Stimulated activated CD4-positive, alpha-beta T cell treated with anti-CD3 and anti-CD28 coated beads, Interleukin-1b, Interleukin-23, amount 100 ng/mL, for 48 hours (primary cell): ENCODE data around the gene COX14.
A peak's percentile ranks its signal among the peaks of the same experiment; 100 is the strongest.

Experiments used
- DNase-seq: peaks from one replicate; pipeline ENCODE4 v3.0.0-alpha.2; 2020

COX14 gene

GRCh38 chr12:50085615-50086072, 26.4 kb upstream of the COX14 start:
- DNase-seq = no peak

- no peak for DNase-seq
Observed at GRCh38 chr12:50086148-50086547, 25.9 kb upstream of the COX14 start.

DNA sequence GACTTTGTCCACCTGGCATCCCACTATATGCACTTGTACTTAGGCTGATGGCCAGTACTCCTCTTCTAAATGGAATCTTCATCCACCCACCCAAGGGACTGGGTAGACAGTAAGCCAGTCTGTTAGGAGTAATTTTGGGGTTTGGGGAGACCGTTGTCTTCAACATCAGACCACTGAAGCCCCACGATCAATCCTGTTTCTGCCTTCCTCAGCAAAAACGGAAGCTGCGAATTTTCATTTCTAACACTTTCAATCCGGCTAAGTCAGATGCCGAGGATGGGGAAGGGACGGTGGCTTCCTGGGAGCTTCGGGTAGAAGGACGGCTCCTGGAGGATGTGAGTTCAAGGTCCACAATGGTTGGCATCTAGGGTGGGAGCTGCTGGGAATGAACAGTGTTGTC, 24.9 kb upstream of the COX14 start:
- DNase-seq = no peak

GRCh38 chr12:50087995-50088394, 24.0 kb upstream of the COX14 start:
- DNase-seq = no peak

DNA sequence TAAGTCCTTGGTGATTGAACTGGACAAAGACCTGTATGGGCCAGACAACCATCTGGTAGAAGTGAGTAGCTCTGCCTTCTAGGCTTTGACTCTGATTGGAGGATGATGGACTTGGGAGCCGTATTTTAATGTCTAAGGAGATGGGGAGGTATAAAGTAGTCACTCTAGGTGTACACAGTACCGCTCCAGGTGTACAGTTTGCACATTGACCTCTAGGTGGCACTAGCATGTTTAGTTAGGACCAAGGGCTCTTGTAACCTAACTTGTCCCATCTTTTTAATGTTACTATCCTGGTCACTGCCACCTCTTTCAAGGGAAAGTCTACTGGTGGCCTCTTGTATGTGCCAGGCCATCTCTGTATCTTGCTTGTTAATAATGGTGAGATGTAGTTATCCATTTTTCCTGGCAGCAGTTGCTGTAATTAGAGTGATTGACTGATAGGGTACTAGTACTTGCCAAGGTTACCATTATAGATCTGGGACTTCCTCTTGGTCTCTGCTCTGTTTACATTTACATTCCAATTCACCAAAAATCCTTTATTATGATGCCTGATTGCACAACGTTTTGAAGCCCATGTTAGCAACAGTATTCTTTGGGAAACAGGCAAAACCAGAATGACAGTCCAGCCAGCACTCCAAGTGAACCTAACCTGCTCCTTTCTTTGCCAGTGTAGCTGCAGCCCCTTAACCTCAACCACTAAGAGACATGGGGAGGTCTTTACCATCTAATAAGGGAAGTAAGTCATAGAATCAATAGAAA, 23.3 kb upstream of the COX14 start:
- peak; percentile 58 for DNase-seq

- no peak for DNase-seq
Observed at GRCh38 chr12:50089730-50090129, 22.3 kb upstream of the COX14 start.

DNA sequence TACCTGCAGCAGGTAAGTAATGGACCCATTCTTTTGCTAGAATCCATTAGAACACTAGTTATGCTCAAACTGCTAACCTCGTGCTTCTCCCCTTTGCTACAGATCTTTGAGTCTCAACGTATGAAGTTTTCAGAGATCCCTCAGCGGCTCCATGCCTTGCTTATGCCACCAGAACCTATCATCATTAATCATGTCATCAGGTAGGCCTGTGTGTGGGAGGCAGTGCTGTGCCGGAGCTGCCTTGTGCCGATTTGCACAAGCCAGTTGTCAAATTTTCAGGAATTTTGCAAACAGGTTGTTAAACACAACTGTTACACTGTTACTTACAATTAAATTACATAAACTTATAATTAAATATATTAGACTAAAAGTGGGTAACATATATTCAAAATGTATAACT, 21.6 kb upstream of the COX14 start:
- no peak for DNase-seq

GRCh38 chr12:50097952-50098351, 14.1 kb upstream of the COX14 start:
- no peak for DNase-seq

- DNase-seq = no peak
Observed at GRCh38 chr12:50099302-50100008, 12.6 kb upstream of the COX14 start.

DNA sequence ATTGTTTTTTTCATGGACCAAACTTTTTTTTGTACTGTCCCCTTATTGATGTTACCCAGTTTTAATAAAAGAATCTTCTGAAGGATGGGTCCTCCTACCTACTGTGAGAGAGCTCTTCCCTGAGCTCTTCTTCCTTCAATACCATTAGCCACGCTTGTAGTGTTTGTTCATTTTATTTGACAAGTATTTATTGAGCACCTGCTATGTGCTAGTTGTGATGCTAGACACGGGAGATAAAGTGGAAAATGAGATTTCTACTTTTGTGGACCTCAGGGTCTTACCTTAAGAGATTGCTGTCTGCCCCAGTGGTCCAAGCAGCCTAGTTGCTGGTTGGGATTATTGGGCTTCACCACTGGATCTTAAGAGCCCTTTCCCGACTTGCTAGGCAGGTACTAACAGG, 11.5 kb upstream of the COX14 start:
- DNase-seq = no peak

DNA sequence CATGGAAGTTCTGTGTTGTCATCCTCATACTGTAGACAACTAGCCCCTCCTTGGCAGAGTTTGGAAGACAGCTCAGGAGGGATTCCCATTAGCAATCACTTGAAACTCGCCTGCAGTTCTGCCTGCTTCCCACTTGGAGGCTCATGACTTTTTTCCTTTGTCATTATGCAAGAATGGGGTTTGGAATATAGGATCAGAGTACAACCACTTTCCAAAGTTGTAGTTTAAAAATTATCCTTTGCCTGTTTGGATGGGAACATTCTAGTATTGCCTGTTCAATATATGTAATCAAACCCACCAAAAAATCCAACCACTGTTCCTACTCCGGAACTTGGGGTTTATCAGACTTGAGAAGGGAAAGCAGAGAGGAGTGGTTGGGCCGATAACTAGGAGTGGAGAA, 10.4 kb upstream of the COX14 start:
- DNase-seq = no peak

DNA sequence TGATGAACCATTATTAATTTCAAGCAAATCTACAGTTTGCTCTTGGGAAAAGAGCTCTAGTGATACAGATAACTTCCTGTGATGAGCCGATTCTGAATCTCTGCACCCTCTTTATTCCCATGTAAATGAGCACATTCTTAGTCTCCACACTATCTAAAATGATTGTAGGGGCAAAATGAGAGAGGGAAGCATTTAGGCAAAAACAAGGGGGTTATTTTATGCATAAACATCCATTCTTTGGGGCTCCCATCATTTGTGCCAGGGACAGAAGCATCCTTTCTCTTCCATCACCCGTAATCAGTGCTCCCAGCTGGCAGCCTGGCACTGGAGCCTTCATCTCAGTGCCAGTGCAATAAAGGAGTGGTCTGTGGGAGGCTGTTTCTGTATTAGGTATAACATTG, 9.9 kb upstream of the COX14 start:
- DNase-seq = no peak

DNA sequence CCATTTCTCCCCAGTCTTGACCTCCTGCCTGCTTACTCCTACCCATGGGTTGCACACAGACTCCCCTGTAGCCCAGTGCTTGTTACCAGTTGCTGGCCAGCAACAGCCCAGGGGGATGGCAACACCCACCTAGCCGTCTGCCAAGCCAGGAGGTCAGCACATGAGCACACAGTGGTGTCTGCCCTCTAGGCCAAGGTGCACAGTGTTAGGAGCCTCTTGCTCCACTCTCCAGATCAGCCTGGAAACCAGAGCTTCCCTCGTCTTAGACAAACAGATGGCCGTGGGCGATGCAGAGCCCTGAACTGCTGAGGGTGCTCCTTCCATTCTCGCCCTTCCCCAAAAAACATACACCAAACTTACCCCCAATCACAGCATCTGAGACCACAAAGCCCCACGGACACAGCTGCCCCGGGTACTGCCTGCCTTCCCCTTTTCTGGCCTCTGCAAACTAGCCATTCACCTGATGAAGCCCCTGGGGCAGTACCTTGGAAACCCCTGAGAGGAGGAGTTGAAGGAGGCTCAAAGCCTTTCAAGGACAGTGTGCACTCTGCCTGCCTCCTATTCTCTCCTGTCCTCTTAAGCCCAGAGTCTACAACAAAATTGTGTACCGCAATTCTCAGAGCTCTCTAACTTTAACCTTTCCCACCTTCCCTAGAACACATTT, 9.3 kb upstream of the COX14 start:
- DNase-seq = no peak

DNA sequence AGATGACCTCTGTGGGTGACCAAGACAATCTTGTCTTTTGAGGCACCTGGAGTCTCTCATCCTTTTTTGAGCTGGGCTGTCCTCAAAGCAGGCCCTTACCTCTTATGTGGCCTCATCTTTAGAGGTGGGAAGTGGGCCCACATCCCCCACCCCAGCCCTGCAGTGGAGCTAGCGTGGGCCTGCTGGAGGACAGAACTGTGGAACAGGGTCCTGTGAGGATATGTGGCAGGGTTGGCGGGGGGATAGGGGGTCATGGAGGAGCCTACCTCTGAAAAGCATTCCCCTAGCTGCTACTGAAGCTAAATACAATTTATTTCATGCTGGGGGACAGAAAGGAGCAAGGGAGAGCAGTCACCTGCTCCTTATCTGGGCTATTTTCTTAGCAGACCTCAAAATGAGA, 8.7 kb upstream of the COX14 start:
- no peak for DNase-seq

DNA sequence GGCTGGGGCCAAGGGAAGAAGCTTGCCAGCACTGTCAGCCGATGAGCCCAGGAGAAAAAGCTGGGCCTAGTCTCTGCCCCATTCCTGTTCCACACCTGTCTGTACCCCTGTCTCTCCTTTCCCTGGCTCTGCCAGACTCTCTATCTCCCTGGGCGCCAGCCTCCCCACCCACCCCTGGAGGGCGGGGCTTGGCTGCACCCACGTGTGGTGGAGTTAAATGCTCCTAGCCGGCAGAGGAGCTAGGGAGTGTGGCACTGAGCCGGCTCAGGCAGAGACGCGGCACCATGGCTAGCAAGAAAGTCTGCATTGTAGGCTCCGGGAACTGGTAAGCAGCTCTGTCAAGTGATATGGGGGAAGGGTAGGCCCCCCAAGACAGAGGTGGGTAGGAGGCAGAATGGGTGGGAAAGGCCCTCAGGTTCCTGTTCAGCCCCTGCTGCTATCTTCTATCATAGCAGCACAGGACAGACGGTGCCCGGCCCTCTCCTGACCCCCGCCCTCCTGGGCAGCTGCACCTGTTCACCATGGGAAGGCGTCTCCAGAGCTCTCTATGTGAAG, 8.2 kb upstream of the COX14 start, which contains the start of gene GPD1:
TSS of gene GPD1 (plus strand) at position 242 of the 555 bp plus-strand sequence. CDS start at position 285, 43 bp downstream.
- DNase-seq = no peak

- DNase-seq = no peak
Observed at GRCh38 chr12:50104417-50105366, 7.3 kb upstream of the COX14 start.

- DNase-seq = no peak
Observed at GRCh38 chr12:50105913-50106450, 6.1 kb upstream of the COX14 start.

- DNase-seq = no peak
Observed at GRCh38 chr12:50106907-50107306, 5.1 kb upstream of the COX14 start.

DNA sequence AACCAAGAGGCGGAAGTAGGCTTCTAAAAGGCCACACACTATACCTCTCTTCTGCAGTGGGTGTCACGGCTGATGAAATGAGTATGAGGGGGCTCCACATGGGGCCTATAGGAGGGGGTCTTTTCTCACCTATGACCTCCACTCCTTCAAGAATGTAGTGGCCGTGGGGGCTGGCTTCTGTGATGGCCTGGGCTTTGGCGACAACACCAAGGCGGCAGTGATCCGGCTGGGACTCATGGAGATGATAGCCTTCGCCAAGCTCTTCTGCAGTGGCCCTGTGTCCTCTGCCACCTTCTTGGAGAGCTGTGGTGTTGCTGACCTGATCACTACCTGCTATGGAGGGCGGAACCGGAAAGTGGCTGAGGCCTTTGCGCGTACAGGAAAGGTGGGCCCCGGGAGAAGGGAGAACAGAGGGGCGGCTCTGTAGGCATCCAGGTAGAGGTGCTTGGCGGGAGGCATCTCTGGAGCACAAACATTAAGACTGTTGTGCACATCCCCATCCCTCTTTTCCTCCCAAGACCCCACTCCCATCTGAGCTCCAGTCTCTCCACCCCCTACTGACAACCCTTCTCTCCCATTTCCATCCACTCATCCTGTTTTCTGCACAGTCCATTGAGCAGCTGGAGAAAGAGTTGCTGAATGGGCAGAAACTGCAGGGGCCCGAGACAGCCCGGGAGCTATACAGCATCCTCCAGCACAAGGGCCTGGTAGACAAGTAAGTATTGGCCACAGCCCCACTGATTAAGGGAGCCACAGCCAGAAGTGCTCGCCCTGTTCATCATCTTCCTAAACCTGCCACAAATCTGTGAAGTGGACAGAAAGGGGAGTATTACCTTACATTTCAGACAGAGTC, 4.4 kb upstream of the COX14 start:
- no peak for DNase-seq

- no peak for DNase-seq
Observed at GRCh38 chr12:50109319-50109718, 2.7 kb upstream of the COX14 start.
